ENCODE measurements around the gene GOLGA8J.
"Not testable (repeated sequence)": the region's sequence is repeated elsewhere in the genome, so short reads cannot be mapped to it uniquely, and the experiment has no call there.

Gene GOLGA8J

GRCh38 chr15:30082655-30083054 is at the start of gene GOLGA8J:
Gene GOLGA8J, plus strand, starts transcription at chr15:30082955. Its CDS starts 98 bp downstream, at chr15:30083053.
- H3K27me3 Mint-ChIP-seq (ENCODE audit: low read depth); H3K4me1 Mint-ChIP-seq; H3K36me3 Mint-ChIP-seq (ENCODE audit: low read depth); H3K9me3 Mint-ChIP-seq; H3K27ac Mint-ChIP-seq; H3K4me3 Mint-ChIP-seq: not testable (repeated sequence)

- TF ChIP-seq, protein P1, sequence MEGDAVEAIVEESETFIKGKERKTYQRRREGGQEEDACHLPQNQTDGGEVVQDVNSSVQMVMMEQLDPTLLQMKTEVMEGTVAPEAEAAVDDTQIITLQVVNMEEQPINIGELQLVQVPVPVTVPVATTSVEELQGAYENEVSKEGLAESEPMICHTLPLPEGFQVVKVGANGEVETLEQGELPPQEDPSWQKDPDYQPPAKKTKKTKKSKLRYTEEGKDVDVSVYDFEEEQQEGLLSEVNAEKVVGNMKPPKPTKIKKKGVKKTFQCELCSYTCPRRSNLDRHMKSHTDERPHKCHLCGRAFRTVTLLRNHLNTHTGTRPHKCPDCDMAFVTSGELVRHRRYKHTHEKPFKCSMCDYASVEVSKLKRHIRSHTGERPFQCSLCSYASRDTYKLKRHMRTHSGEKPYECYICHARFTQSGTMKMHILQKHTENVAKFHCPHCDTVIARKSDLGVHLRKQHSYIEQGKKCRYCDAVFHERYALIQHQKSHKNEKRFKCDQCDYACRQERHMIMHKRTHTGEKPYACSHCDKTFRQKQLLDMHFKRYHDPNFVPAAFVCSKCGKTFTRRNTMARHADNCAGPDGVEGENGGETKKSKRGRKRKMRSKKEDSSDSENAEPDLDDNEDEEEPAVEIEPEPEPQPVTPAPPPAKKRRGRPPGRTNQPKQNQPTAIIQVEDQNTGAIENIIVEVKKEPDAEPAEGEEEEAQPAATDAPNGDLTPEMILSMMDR (IDR thresholded peaks at IDR 0.05; ENCODE audit: unreplicated experiment in 3 of 3), result no peak
- peaks cover 11% of the 10 kb centered on the region for H3K9me3 Mint-ChIP-seq
- H3K4me1 Mint-ChIP-seq, result no peaks in the 10 kb centered on the region
- H3K36me3 Mint-ChIP-seq (ENCODE audit: low read depth), result no peaks in the 10 kb centered on the region
- H3K27me3 Mint-ChIP-seq (ENCODE audit: low read depth), result no peaks in the 10 kb centered on the region
- no peak overlapping the region for H3K4me3 Mint-ChIP-seq
- H3K27ac Mint-ChIP-seq, result no peak overlapping the region
Measured at GRCh38 chr15:30033211-30033610, 49.5 kb upstream of the GOLGA8J start.

DNA sequence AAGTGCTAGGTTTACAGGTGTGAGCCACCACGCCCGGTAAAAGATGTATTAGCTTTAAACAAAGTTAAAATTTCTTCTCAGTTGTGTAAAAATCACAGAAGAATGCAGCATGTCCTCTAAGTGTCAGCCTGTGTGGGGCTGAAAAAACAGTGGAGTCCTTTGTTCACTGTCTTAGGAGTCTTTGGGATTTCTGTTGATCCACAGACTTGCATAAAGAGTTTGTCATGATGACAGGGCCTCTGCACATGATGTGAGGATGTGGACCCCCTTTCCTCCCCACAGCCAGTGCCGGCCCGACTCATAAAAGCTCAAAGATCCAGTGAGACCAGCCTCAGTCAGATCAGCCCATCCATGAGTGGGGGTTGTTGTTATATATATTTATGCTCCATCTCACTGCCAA is 49.0 kb upstream of the GOLGA8J start:
- Mint-ChIP-seq H3K27ac (no peak overlapping the region), H3K4me1 (no peaks in the 10 kb centered on the region), H3K9me3 (peaks cover 11% of the 10 kb centered on the region), H3K36me3 (ENCODE audit: low read depth) (no peaks in the 10 kb centered on the region), H3K4me3 (no peak overlapping the region), H3K27me3 (ENCODE audit: low read depth) (no peaks in the 10 kb centered on the region)
- TF ChIP-seq, protein P1 (IDR thresholded peaks at IDR 0.05; ENCODE audit: unreplicated experiment in 3 of 3), result no peak

- no peaks in the 10 kb centered on the region for H3K4me1 Mint-ChIP-seq
- H3K4me3 Mint-ChIP-seq, result no peak overlapping the region
- H3K27ac Mint-ChIP-seq, result no peak overlapping the region
- no peaks in the 10 kb centered on the region for H3K36me3 Mint-ChIP-seq (ENCODE audit: low read depth)
- no peaks in the 10 kb centered on the region for H3K27me3 Mint-ChIP-seq (ENCODE audit: low read depth)
- TF ChIP-seq, protein P1 (IDR thresholded peaks at IDR 0.05; ENCODE audit: unreplicated experiment in 3 of 3), result no peak
- H3K9me3 Mint-ChIP-seq, result peaks cover 3% of the 10 kb centered on the region
Measured at GRCh38 chr15:30036036-30036703, 46.6 kb upstream of the GOLGA8J start.

GRCh38 chr15:30038667-30039523 is 43.9 kb upstream of the GOLGA8J start:
- no peaks in the 10 kb centered on the region for H3K27me3 Mint-ChIP-seq (ENCODE audit: low read depth)
- no peak overlapping the region for H3K27ac Mint-ChIP-seq
- no peaks in the 10 kb centered on the region for H3K9me3 Mint-ChIP-seq
- TF ChIP-seq, protein P1 (IDR thresholded peaks at IDR 0.05; ENCODE audit: unreplicated experiment in 3 of 3), result no peak
- no peaks in the 10 kb centered on the region for H3K36me3 Mint-ChIP-seq (ENCODE audit: low read depth)
- H3K4me1 Mint-ChIP-seq, result peaks cover 10% of the 10 kb centered on the region
- H3K4me3 Mint-ChIP-seq, result no peak overlapping the region

DNA sequence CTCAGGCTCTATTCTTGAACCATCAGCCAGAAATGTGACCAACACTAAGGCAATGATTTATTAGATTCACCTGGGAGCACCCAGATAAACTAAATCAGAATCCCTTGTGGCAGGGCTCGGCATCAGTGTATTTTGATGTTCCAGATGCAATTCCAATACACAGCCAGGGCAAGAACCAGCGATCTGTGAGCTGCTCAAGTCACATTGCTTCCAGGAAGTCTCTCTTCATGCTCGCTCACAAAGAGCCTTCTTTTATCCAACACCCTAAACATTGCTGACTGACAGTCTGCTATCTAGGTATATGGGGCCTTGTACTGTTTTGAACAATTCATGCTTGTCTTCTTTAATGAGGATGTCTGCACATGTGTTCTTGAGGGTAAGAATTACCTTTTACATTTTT is 40.9 kb upstream of the GOLGA8J start:
- peaks cover 10% of the 10 kb centered on the region for H3K4me1 Mint-ChIP-seq
- TF ChIP-seq, protein P1 (IDR thresholded peaks at IDR 0.05; ENCODE audit: unreplicated experiment in 3 of 3), result no peak
- no peaks in the 10 kb centered on the region for H3K9me3 Mint-ChIP-seq
- H3K27me3 Mint-ChIP-seq (ENCODE audit: low read depth), result peaks cover 4% of the 10 kb centered on the region
- no peaks in the 10 kb centered on the region for H3K36me3 Mint-ChIP-seq (ENCODE audit: low read depth)
- no peak overlapping the region for H3K4me3 Mint-ChIP-seq
- no peak overlapping the region for H3K27ac Mint-ChIP-seq

Data from nephron (organoid).